DOHH2 (cell line): ENCODE measurements around the gene PDE4D.

Experiments used
- H3F3A ChIP-seq: fragments of 200-600 bp; sonication (generic), shearing (Covaris generic); 2 replicates; pipeline ENCODE4 v1.6.0; 2016; ENCODE audit warnings: antibody characterized with exemption, mild to moderate bottlenecking; ENCODE audit not compliant: control insufficient read depth, insufficient read depth
- H3K27ac ChIP-seq: fragments of 200-600 bp; sonication (generic); 2 replicates; pipeline ENCODE4 v1.5.1; 2014; ENCODE audit warnings: low read depth, mild to moderate bottlenecking, low read length, moderate library complexity
- H3K27me3 ChIP-seq: fragments of 200-600 bp; sonication (generic); 2 replicates; pipeline ENCODE4 v1.6.1; 2014; ENCODE audit warnings: mild to moderate bottlenecking, low read length, mixed read lengths; ENCODE audit not compliant: control insufficient read depth
- H3K36me3 ChIP-seq: fragments of 200-600 bp; sonication (generic); 2 replicates; pipeline ENCODE4 v1.6.1; 2014; ENCODE audit warnings: mild to moderate bottlenecking, low read length, moderate library complexity, mixed read lengths; ENCODE audit not compliant: control insufficient read depth
- H3K4me1 ChIP-seq: fragments of 200-600 bp; sonication (generic); 2 replicates; pipeline ENCODE4 v1.6.1; 2014; ENCODE audit warnings: mild to moderate bottlenecking, low read length, mixed read lengths; ENCODE audit not compliant: control insufficient read depth
- H3K4me2 ChIP-seq: fragments of 200-600 bp; sonication (generic); 2 replicates; pipeline ENCODE4 v1.6.0; 2014; ENCODE audit warnings: mild to moderate bottlenecking, low read length, moderate library complexity
- H3K4me3 ChIP-seq: fragments of 200-600 bp; sonication (generic); 2 replicates; pipeline ENCODE4 v1.5.1; 2014; ENCODE audit warnings: mild to moderate bottlenecking, low read length, mixed read lengths
- H3K79me2 ChIP-seq: fragments of 200-600 bp; sonication (generic); 2 replicates; pipeline ENCODE4 v1.6.1; 2014; ENCODE audit warnings: mild to moderate bottlenecking, low read length, mixed read lengths; ENCODE audit not compliant: control insufficient read depth
- H3K9me2 ChIP-seq: fragments of 200-600 bp; sonication (generic); replicated peaks from 2 replicates; pipeline ENCODE4 v1.6.1; 2014; ENCODE audit warnings: mild to moderate bottlenecking, low read length, mixed read lengths; ENCODE audit not compliant: control insufficient read depth
- H3K9me3 ChIP-seq: fragments of 200-600 bp; sonication (generic); 2 replicates; pipeline ENCODE4 v1.6.1; 2014; ENCODE audit warnings: antibody characterized with exemption, low read length, mixed read lengths; ENCODE audit not compliant: control insufficient read depth, insufficient read depth
- H4K20me1 ChIP-seq: fragments of 200-600 bp; sonication (generic); 2 replicates; pipeline ENCODE4 v1.6.0; 2014; ENCODE audit warnings: low read depth, mild to moderate bottlenecking, antibody characterized with exemption, low read length, moderate library complexity; ENCODE audit not compliant: control insufficient read depth, insufficient read depth
- CTCF ChIP-seq: fragments of 200-600 bp; sonication (generic); IDR thresholded peaks from one replicate; pipeline ENCODE4 v1.5.1; 2014; ENCODE audit warnings: antibody characterized with exemption, mild to moderate bottlenecking, low read depth, low read length; ENCODE audit not compliant: poor library complexity, severe bottlenecking
- EZH2phosphoT487 ChIP-seq: fragments of 200-600 bp; sonication (generic); IDR thresholded peaks from 2 replicates; pipeline ENCODE4 v1.6.1; 2017; ENCODE audit warnings: borderline replicate concordance, mild to moderate bottlenecking, antibody characterized with exemption, low read length, moderate library complexity, mixed read lengths

PDE4D gene

GRCh38 chr5:59640411-59640810 is 253.1 kb downstream of the PDE4D start:
- Histone ChIP-seq H3K9me3 (no peaks in the 10 kb centered on the region), H3K27ac (no peak overlapping the region), H3K4me3 (no peak overlapping the region), H3F3A (no peaks in the 10 kb centered on the region), H3K79me2 (no peaks in the 10 kb centered on the region), H3K36me3 (no peaks in the 10 kb centered on the region), H4K20me1 (no peaks in the 10 kb centered on the region), H3K9me2 (no peaks in the 10 kb centered on the region), H3K4me2 (no peak overlapping the region), H3K4me1 (no peaks in the 10 kb centered on the region), H3K27me3 (0 out of 2 replicates have a peak, but pooled peaks cover 3% of the 10 kb centered on the region)
- no peak for TF ChIP-seq EZH2phosphoT487
- TF ChIP-seq CTCF: no peak

GRCh38 chr5:59637884-59638580 is 255.5 kb downstream of the PDE4D start:
- no peaks in the 10 kb centered on the region for H4K20me1 ChIP-seq
- no peaks in the 10 kb centered on the region for H3K9me2 ChIP-seq
- H3K79me2 ChIP-seq: no peaks in the 10 kb centered on the region
- H3K27me3 ChIP-seq: no peaks in the 10 kb centered on the region
- H3K4me3 ChIP-seq: no peak overlapping the region
- no peaks in the 10 kb centered on the region for H3F3A ChIP-seq
- H3K27ac ChIP-seq: no peak overlapping the region
- no peak overlapping the region for H3K4me2 ChIP-seq
- H3K9me3 ChIP-seq: no peaks in the 10 kb centered on the region
- H3K4me1 ChIP-seq: no peaks in the 10 kb centered on the region
- TF ChIP-seq CTCF (no peak), EZH2phosphoT487 (no peak)
- no peaks in the 10 kb centered on the region for H3K36me3 ChIP-seq

GRCh38 chr5:59629561-59629960 is 264.0 kb downstream of the PDE4D start:
- Histone ChIP-seq H3K36me3 (no peaks in the 10 kb centered on the region), H3K27me3 (0 out of 2 replicates have a peak, but pooled peaks cover 3% of the 10 kb centered on the region), H3K79me2 (no peaks in the 10 kb centered on the region), H3K9me2 (no peaks in the 10 kb centered on the region), H3K4me2 (no peak overlapping the region), H3K27ac (no peak overlapping the region), H4K20me1 (no peaks in the 10 kb centered on the region), H3K9me3 (no peaks in the 10 kb centered on the region), H3F3A (no peaks in the 10 kb centered on the region), H3K4me3 (no peak overlapping the region), H3K4me1 (no peaks in the 10 kb centered on the region)
- no peak for TF ChIP-seq CTCF
- no peak for TF ChIP-seq EZH2phosphoT487
